Measurements from ENCODE around the gene LURAP1L. TPM values are rescaled to one million over a fixed set of nuclear protein-coding genes. Genes with fewer than 3 reads are reported as not detected.

Gene LURAP1L
- total and polyA plus RNA-seq, 2 donors (not counting 1 experiment from before 2014, with no cell fraction given) = 39.9 to 94.1 TPM

GRCh38 chr9:12776513-12777055 is 1.8 kb downstream of the LURAP1L start:
- no peaks in the 10 kb centered on the region for H3K9me3 ChIP-seq (ENCODE audit: control insufficient read depth, insufficient read depth, low read depth, low read length)
- H3K79me2 ChIP-seq (ENCODE audit: control insufficient read depth, insufficient read depth, low read length) = peaks cover 60% of the 10 kb centered on the region
- no peaks in the 10 kb centered on the region for H3K27me3 ChIP-seq (ENCODE audit: control insufficient read depth, insufficient read depth, low read length)
- H3K4me3 ChIP-seq (replicated peaks in 1 of 4; ENCODE audit: control extremely low read depth in 1 of 4, insufficient read depth in 1 of 4, low read depth in 3 of 4, low read length in 4 of 4) = peak overlapping the region; percentile 73 to 98 (median 84)
- peaks cover 3% of the 10 kb centered on the region for H3K4me1 ChIP-seq (ENCODE audit: control insufficient read depth, extremely low read depth, insufficient read depth, low read length)
- peaks cover 2% of the 10 kb centered on the region for H3K36me3 ChIP-seq (ENCODE audit: control insufficient read depth, insufficient read depth, low read length)
- H3K9ac ChIP-seq (ENCODE audit: insufficient read depth, low read length) = peak overlapping the region; percentile 88
- peak overlapping the region; percentile 94 for H3K4me2 ChIP-seq (ENCODE audit: extremely low read depth, insufficient read depth, low read length)
- peak overlapping the region; percentile 93 for H3K27ac ChIP-seq (ENCODE audit: insufficient read depth, low read length)
- no peak overlapping the region for H2AFZ ChIP-seq (ENCODE audit: low read length)
- no peaks in the 10 kb centered on the region for H4K20me1 ChIP-seq (ENCODE audit: control insufficient read depth, extremely low read depth, insufficient read depth, low read length)
- no peak for TF ChIP-seq CTCF (conservative IDR thresholded peaks at IDR 0.05 in 1 of 2, IDR thresholded peaks at IDR 0.05 in 1 of 2; ENCODE audit: low read depth in 1 of 2, low read length in 2 of 2)
- TF ChIP-seq EZH2 (IDR thresholded peaks at IDR 0.05; ENCODE audit: low read length, missing control alignments) = no peak
- peak; percentile 56 to 72 for DNase-seq (ENCODE audit: low read depth in 2 of 2)

DNA sequence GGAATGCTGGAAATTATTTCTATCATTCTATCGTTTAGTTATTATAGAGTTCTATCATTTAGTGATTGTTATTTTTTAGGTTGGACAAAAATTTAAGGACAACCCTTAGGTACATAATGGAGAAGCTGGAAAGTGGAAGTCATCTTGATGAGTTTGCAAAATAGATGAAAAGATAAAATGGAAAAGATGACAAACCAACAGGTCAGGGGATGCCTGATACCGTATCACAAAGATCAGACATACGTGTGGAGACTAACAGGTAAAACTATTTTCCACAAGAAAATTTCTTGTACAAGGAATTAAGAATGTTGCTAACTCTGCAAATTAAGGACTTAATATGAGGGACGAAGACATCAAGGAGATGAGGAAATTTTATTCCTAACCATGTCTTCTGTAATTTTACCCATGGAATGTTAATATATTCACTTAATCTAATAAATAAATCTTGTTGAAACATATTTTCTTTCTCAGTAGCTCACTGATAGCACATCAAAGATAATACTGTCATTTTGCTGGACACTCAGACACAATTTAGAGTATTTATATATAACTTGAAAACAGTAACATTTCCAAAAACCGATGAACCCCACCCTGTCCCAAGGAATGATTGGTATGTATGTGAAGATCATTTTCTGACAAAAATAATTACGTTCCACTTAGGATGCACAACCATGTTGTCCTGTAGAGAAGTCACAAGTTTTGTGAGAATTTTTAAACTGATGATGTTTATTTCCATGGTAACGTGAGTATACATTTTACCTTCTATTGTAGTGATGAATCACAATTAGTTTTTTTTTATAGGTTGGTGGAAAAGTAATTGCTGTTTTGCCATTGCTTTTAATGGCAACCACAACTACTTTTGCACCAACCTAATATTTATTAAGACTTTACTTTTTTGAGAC is 2.6 kb downstream of the LURAP1L start:
- Histone ChIP-seq H2AFZ (ENCODE audit: low read length) (no peak overlapping the region), H3K36me3 (ENCODE audit: control insufficient read depth, insufficient read depth, low read length) (peaks cover 2% of the 10 kb centered on the region), H3K4me3 (replicated peaks in 1 of 4; ENCODE audit: control extremely low read depth in 1 of 4, insufficient read depth in 1 of 4, low read depth in 3 of 4, low read length in 4 of 4) (peak overlapping the region; percentile 73 to 98 (median 84)), H3K9me3 (ENCODE audit: control insufficient read depth, insufficient read depth, low read depth, low read length) (no peaks in the 10 kb centered on the region), H3K27ac (ENCODE audit: insufficient read depth, low read length) (peak overlapping the region; percentile 93), H3K4me1 (ENCODE audit: control insufficient read depth, extremely low read depth, insufficient read depth, low read length) (peaks cover 3% of the 10 kb centered on the region), H3K79me2 (ENCODE audit: control insufficient read depth, insufficient read depth, low read length) (peaks cover 68% of the 10 kb centered on the region), H3K27me3 (ENCODE audit: control insufficient read depth, insufficient read depth, low read length) (no peaks in the 10 kb centered on the region), H4K20me1 (ENCODE audit: control insufficient read depth, extremely low read depth, insufficient read depth, low read length) (no peaks in the 10 kb centered on the region), H3K4me2 (ENCODE audit: extremely low read depth, insufficient read depth, low read length) (peak overlapping the region; percentile 94), H3K9ac (ENCODE audit: insufficient read depth, low read length) (peak overlapping the region; percentile 88)
- no peak for DNase-seq (ENCODE audit: low read depth in 2 of 2)
- TF ChIP-seq EZH2 (IDR thresholded peaks at IDR 0.05; ENCODE audit: low read length, missing control alignments) (no peak), CTCF (conservative IDR thresholded peaks at IDR 0.05 in 1 of 2, IDR thresholded peaks at IDR 0.05 in 1 of 2; ENCODE audit: low read depth in 1 of 2, low read length in 2 of 2) (no peak)

DNA sequence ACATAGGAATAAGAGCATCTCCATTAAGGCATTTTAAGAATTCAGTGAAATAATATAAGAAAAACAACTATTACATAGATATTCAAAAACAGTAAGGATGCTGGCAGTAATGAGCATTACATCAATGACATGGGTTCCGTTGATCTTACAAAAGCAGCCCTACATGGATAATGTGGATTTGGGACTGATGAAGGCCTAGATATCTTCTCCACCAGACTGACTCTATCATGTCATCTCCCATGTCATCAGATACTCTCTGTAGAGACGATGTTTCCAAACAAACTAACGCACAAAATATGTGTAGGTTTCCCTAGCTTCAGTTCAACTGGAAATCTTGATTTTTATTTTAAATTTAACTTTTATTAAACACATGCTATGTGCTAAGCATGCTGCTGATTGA is 3.6 kb downstream of the LURAP1L start:
- no peak for TF ChIP-seq CTCF (conservative IDR thresholded peaks at IDR 0.05 in 1 of 2, IDR thresholded peaks at IDR 0.05 in 1 of 2; ENCODE audit: low read depth in 1 of 2, low read length in 2 of 2)
- no peak for TF ChIP-seq EZH2 (IDR thresholded peaks at IDR 0.05; ENCODE audit: low read length, missing control alignments)
- no peak overlapping the region for H2AFZ ChIP-seq (ENCODE audit: low read length)
- peak overlapping the region; percentile 94 for H3K4me2 ChIP-seq (ENCODE audit: extremely low read depth, insufficient read depth, low read length)
- H3K4me1 ChIP-seq (ENCODE audit: control insufficient read depth, extremely low read depth, insufficient read depth, low read length) = peaks cover 3% of the 10 kb centered on the region
- peak overlapping the region; percentile 73 to 98 (median 84) for H3K4me3 ChIP-seq (replicated peaks in 1 of 4; ENCODE audit: control extremely low read depth in 1 of 4, insufficient read depth in 1 of 4, low read depth in 3 of 4, low read length in 4 of 4)
- peak overlapping the region; percentile 34 for H3K9ac ChIP-seq (ENCODE audit: insufficient read depth, low read length)
- H3K27ac ChIP-seq (ENCODE audit: insufficient read depth, low read length) = peak overlapping the region; percentile 93
- no peaks in the 10 kb centered on the region for H4K20me1 ChIP-seq (ENCODE audit: control insufficient read depth, extremely low read depth, insufficient read depth, low read length)
- H3K27me3 ChIP-seq (ENCODE audit: control insufficient read depth, insufficient read depth, low read length) = no peaks in the 10 kb centered on the region
- H3K36me3 ChIP-seq (ENCODE audit: control insufficient read depth, insufficient read depth, low read length) = peaks cover 2% of the 10 kb centered on the region
- no peak for DNase-seq (ENCODE audit: low read depth in 2 of 2)
- H3K79me2 ChIP-seq (ENCODE audit: control insufficient read depth, insufficient read depth, low read length) = peaks cover 75% of the 10 kb centered on the region
- H3K9me3 ChIP-seq (ENCODE audit: control insufficient read depth, insufficient read depth, low read depth, low read length) = no peaks in the 10 kb centered on the region
